ENCODE data around the gene TCF7L1. TPM values are rescaled to one million over a fixed set of nuclear protein-coding genes. Genes with fewer than 3 reads are reported as not detected.

Gene TCF7L1
- total RNA-seq, 1 experiment from 2014 or later, result 3.0 TPM

DNA sequence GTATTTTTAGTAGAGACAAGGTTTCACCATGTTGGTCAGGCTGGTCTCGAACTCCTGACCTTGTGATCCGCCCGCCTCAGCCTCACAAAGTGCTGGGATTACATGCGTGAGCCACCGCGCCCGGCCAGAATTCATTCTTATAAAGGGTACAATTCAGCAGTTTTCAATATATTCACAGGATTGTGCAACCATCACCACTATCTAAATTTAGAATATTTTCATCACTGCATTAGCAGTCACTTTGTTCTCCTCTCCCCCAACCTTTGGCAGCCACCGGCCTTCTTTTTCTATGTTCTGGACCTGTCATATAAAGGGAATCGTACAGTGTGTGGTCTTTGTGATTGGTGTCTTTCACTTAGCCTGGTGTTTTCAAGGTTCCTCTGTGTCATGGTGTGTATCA lies 40.7 kb downstream of the TCF7L1 start:
- TF ChIP-seq, protein P1, sequence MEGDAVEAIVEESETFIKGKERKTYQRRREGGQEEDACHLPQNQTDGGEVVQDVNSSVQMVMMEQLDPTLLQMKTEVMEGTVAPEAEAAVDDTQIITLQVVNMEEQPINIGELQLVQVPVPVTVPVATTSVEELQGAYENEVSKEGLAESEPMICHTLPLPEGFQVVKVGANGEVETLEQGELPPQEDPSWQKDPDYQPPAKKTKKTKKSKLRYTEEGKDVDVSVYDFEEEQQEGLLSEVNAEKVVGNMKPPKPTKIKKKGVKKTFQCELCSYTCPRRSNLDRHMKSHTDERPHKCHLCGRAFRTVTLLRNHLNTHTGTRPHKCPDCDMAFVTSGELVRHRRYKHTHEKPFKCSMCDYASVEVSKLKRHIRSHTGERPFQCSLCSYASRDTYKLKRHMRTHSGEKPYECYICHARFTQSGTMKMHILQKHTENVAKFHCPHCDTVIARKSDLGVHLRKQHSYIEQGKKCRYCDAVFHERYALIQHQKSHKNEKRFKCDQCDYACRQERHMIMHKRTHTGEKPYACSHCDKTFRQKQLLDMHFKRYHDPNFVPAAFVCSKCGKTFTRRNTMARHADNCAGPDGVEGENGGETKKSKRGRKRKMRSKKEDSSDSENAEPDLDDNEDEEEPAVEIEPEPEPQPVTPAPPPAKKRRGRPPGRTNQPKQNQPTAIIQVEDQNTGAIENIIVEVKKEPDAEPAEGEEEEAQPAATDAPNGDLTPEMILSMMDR (IDR thresholded peaks at IDR 0.05; ENCODE audit: unreplicated experiment), result no peak
- BruUV-seq (replicated peaks), result no TSS peak
- H3K27ac Mint-ChIP-seq (ENCODE audit: unreplicated experiment), result no peak overlapping the region
- H3K9me3 Mint-ChIP-seq (ENCODE audit: low read depth, unreplicated experiment), result no peaks in the 10 kb centered on the region
- intact Hi-C loops (cut with micrococcal nuclease; ENCODE audit: unreplicated experiment), result no loop called here
- CTCF ChIA-PET, result no interaction called here
- no peaks in the 10 kb centered on the region for H3K36me3 Mint-ChIP-seq (ENCODE audit: insufficient read depth, unreplicated experiment)
- H3K4me3 Mint-ChIP-seq (ENCODE audit: low read depth, unreplicated experiment), result no peak overlapping the region
- DNase-seq, result no peak
- peaks cover 15% of the 10 kb centered on the region for H3K27me3 Mint-ChIP-seq (ENCODE audit: unreplicated experiment)
- no peaks in the 10 kb centered on the region for H3K4me1 Mint-ChIP-seq (ENCODE audit: low read depth, unreplicated experiment)

- Mint-ChIP-seq H3K4me3 (ENCODE audit: low read depth, unreplicated experiment) (no peak overlapping the region), H3K9me3 (ENCODE audit: low read depth, unreplicated experiment) (no peaks in the 10 kb centered on the region), H3K27me3 (ENCODE audit: unreplicated experiment) (peaks cover 12% of the 10 kb centered on the region), H3K27ac (ENCODE audit: unreplicated experiment) (no peak overlapping the region), H3K4me1 (ENCODE audit: low read depth, unreplicated experiment) (no peaks in the 10 kb centered on the region), H3K36me3 (ENCODE audit: insufficient read depth, unreplicated experiment) (no peaks in the 10 kb centered on the region)
- CTCF ChIA-PET, result no interaction called here
- TF ChIP-seq, protein P1 (IDR thresholded peaks at IDR 0.05; ENCODE audit: unreplicated experiment), result no peak
- no TSS peak for BruUV-seq (replicated peaks)
- intact Hi-C loops (cut with micrococcal nuclease; ENCODE audit: unreplicated experiment), result no loop called here
- DNase-seq, result no peak
These were observed 41.8 kb downstream of the TCF7L1 start for GRCh38 chr2:85174943-85175342.

DNA sequence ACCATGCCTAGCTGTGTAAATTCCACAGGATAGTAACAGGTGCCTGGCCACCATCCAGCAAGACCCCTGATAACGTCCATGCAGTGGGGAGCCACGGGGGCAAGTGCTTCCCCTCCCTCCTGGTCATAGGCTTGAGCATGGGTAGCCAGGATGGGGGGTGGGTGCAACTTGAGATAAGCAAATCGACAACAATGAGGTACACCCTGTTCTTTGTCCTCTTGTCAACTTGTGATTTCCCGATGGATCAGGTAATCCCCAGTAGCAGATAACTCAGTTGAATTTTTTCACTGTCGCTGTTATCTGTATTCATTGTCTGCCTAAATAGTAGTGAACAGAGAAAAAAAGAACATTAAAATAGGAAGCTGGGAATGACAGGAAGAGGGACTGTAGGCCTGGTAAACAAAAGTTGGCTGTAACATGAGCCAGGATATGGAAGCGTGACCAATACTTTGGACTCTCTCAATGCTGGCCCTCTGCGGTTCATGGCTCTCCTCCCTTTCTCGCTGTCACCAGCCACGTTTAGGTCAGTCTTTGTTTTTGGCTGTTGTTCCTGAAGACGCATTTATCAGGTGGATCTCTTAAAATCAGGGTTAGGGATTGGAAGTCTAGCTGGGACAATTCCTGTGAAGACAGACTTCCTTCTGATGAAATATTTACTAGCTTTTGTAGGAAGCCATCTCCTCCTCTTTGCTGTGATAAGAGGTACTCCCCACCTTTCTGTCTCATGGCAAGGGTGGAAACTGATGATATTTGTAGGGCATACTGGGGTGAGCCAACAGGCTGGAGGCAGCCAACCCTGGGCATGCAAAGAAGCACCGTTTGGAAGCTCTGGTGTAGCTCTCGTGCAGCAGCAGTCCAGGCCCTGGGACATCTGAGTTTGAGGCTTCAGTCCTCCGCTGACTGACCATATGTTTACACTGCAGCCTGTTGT lies 42.4 kb downstream of the TCF7L1 start:
- Mint-ChIP-seq H3K4me1 (ENCODE audit: low read depth, unreplicated experiment) (no peaks in the 10 kb centered on the region), H3K27me3 (ENCODE audit: unreplicated experiment) (peaks cover 5% of the 10 kb centered on the region), H3K4me3 (ENCODE audit: low read depth, unreplicated experiment) (no peak overlapping the region), H3K9me3 (ENCODE audit: low read depth, unreplicated experiment) (no peaks in the 10 kb centered on the region), H3K36me3 (ENCODE audit: insufficient read depth, unreplicated experiment) (no peaks in the 10 kb centered on the region), H3K27ac (ENCODE audit: unreplicated experiment) (no peak overlapping the region)
- no TSS peak for BruUV-seq (replicated peaks)
- DNase-seq, result no peak
- intact Hi-C loops (cut with micrococcal nuclease; ENCODE audit: unreplicated experiment), result no loop called here
- CTCF ChIA-PET, result no interaction called here
- TF ChIP-seq, protein P1 (IDR thresholded peaks at IDR 0.05; ENCODE audit: unreplicated experiment), result no peak

GRCh38 chr2:85177031-85177824 lies 44.0 kb downstream of the TCF7L1 start:
- no peaks in the 10 kb centered on the region for H3K9me3 Mint-ChIP-seq (ENCODE audit: low read depth, unreplicated experiment)
- H3K27me3 Mint-ChIP-seq (ENCODE audit: unreplicated experiment), result no peaks in the 10 kb centered on the region
- no peak for DNase-seq
- H3K4me3 Mint-ChIP-seq (ENCODE audit: low read depth, unreplicated experiment), result no peak overlapping the region
- H3K4me1 Mint-ChIP-seq (ENCODE audit: low read depth, unreplicated experiment), result no peaks in the 10 kb centered on the region
- intact Hi-C loops (cut with micrococcal nuclease; ENCODE audit: unreplicated experiment), result no loop called here
- TF ChIP-seq, protein P1 (IDR thresholded peaks at IDR 0.05; ENCODE audit: unreplicated experiment), result no peak
- CTCF ChIA-PET, result no interaction called here
- no peak overlapping the region for H3K27ac Mint-ChIP-seq (ENCODE audit: unreplicated experiment)
- no peaks in the 10 kb centered on the region for H3K36me3 Mint-ChIP-seq (ENCODE audit: insufficient read depth, unreplicated experiment)
- BruUV-seq (replicated peaks), result no TSS peak

Measured in Calu3 (cell line).